ENCODE measurements around the gene FAM240A.
"Not testable (repeated sequence)": the region's sequence is repeated elsewhere in the genome, so short reads cannot be mapped to it uniquely, and the experiment has no call there.

The FAM240A gene

GRCh38 chr3:46612324-46612723, at the start of gene FAM240A:
TSS of gene FAM240A (plus strand) at chr3:46612525. CDS start at chr3:46612684, 159 bp downstream.
- no peak for DNase-seq

- DNase-seq, result no peak
Observed at GRCh38 chr3:46564190-46565021, 47.9 kb upstream of the FAM240A start.

GRCh38 chr3:46565077-46565476, 47.2 kb upstream of the FAM240A start:
- DNase-seq, result no peak

DNA sequence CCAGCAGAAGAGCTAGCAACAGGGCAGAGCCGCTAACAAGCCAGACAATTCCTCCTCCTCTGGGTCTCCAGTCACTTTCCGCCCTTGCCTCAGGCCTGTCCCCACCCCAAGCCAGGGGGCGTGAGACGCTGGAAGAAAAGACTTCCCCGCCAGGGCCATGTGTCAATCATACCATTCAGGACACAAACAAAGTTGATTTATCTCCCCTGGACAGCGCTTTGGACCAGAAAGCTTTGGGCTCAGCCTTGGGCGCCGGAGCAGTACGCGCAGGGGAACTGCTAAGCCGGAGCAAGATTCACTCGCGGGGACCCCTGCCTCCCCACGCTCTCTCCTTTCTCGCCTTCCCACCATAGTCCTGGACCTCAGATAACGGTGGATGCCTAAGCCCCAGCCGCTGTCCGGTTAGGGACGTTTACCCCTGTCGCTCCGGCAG, 46.7 kb upstream of the FAM240A start:
- DNase-seq, result no peak

DNA sequence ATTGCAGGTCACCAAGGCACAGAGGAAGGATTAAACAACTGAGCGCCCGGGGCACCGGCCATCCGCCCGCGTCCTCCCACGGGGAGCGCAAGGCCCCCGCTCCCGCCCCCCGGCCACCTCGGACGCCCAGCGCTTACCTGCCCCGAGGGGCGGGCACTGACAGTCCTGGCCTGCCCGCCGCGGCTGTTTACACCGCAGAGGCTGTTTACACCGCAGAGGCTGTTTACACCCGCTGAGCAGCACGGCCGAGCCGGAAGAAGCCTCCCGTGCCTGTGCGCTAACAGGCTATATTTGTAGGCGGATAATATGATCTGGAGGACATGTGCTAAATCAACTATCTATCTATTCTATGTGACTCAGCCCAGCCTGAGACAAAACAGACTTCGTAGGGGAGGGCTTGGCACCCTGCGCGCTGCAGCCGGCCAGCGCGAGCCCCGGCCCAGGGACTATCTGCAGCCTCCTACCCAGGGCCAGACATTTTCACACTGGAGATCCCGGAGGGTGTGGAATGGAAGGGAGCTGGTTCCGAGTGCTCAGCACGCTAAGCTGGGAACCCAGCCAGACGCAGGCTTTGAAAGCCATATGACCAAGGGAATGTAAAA, 46.2 kb upstream of the FAM240A start, which contains the start of gene LRRC2:
Gene LRRC2 (minus strand): TSS at position 263 of the 602 bp plus-strand sequence. CDS start 14,711 bp downstream, outside the sequence.
- peak; percentile 24 for DNase-seq

- no peak for DNase-seq
Observed at GRCh38 chr3:46571684-46572083, 40.6 kb upstream of the FAM240A start.

DNA sequence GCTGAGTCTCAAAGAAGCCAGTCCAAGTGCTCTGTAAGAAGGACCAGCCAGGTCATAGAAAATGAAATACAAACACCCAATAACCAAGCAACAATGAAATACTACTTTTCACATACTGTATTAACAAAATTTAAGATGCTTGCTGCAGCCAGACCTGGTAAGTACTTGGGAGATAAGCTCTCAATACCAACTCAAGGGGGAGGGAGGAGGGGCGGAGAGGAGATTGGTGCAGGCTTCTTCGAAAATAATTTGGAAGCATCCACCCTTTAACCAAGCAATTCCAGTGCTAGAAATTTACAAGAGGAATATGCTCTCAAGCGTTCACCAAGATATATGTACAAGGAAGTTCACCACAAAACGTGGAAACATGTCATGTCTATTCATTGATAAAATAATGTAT, 38.6 kb upstream of the FAM240A start:
- no peak for DNase-seq

- DNase-seq, result no peak
Observed at GRCh38 chr3:46574243-46574646, 38.1 kb upstream of the FAM240A start.

DNA sequence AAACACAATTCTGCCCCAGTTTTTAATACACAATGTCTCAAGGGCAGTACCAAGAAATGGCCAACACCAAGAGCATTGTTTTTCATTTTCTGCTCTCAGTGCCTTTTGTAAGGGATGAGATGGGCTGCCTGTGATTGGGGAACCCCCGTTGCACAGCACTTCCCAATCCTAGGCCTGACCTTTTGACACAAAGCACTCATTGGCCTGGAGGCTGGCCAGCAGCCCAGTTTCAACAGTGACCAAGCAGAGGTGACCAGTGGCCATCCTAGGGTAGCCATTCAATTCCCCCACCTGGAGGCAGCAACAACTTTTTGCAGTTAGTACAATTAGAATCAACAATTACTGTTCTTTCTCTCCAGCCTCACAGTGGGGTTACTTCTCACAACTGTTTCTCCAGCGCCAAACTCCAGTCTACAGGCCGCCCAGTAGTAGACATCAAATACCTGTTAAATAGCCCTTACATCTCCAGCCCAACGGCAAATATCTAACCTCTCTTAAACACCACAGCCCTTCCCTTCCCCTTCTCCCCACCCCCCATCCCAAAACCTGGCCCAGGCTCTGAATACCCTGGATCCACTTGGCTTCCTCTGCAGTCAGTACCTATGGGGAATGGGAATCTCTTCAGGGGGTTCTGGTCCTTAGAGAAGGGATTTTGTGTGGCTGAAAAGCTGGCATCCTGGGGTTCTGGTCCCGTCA, 37.3 kb upstream of the FAM240A start:
- no peak for DNase-seq

DNA sequence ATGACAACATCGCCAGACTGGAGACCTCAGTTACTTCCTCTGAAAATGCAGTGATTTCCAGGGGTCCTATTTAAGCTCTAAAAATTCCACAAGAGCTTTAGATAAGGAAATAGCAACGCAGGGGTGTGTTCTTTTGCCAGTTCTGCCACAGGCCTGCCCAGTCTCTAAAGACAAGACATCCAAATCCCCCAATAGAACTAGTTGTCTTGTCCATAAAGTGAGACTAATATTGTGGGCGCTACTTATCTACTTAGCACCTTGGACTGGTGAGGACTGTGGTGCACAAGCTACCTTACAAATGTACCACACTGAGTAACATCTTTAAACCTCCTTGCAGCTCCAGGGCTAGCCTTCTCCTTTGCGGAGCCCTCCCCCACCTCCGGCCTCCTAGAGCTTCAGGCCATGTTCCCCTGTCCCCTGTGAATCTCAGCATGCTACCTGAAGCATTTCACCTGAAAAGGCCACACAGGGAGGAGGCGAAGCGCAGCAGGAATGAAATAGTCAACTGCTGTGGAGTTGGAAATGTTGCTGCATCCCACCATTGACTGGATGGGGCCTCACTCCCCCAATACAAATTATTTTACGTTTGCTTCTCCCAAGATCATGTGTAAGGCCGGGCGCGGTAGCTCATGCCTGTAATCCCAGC, 36.6 kb upstream of the FAM240A start:
- DNase-seq, result no peak

DNA sequence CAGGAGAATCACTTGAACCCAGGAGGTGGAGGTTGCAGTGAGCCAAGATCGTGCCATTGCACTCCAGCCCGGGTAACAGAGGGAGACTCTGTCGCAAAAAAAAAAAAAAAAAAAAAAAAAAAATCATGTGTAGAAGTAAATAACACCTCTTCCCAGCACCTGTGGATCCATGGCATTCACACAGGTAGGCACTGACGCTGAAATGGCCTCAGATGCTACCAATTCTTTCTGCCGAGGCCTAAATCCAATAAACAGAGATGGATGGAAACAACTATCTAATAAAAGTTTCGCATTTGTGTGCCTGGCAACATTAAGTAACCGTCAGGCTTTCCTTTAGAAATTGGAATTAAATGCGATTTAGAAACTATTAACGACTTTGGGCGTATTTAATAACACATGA, 35.9 kb upstream of the FAM240A start:
- DNase-seq, result no peak

GRCh38 chr3:46576879-46577278, 35.4 kb upstream of the FAM240A start:
- no peak for DNase-seq

GRCh38 chr3:46577580-46578249, 34.6 kb upstream of the FAM240A start:
- DNase-seq, result not testable (repeated sequence)

DNA sequence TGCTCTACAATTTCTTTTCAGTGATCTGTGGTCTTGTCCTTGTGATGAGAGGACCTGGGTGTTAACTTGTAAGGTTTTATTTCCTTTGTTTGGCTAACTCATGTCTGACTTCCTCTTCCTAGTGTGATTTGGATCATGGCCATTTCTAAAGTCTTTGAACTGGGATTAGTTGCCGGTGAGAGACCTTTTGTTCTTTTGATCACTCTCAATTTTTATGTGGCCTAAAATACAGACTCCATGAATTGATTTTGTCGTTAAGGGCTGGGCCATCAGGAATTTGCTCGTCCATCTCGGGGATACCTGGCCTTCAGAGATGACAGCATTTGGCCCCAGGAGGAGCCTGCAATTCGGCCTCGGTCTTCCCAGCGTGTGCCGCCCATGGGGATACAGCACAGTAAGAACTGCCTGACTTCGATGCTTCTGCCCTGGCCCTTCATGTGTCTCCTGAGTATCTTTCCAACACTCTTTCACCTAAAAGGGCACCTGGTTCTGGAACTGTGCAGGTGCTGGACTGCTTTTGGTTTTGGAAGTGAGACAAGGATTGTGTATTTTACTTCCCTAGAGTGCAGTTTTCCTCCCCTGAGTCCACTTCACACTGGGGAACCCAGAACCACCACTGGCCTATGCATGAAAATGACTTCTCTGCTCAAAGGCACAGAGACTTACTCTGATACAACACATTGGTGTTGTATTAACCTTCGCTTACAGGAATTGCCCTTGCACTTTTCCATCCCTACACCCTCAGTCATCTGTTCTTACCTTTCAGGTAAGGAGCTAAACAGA, 33.2 kb upstream of the FAM240A start:
- DNase-seq, result no peak

DNA sequence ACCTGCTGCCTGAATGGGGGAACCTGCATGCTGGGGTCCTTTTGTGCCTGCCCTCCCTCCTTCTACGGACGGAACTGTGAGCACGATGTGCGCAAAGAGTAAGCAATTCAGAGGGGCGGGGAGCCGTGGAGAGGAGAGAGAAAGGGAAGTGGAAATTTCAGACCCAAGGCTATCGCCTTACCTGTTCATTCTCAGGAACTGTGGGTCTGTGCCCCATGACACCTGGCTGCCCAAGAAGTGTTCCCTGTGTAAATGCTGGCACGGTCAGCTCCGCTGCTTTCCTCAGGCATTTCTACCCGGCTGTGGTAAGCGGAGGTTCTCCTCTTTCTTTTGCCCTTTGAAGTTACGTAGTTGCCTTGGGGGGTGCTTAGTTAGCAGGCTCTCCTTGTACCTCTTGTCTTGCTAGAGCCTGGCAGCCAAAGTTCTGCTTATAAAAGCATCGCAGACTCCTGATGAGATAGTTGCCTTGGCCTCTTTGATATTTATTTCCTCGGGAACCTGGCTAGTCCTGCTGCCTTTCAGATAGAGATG, 32.5 kb upstream of the FAM240A start:
- DNase-seq, result no peak

DNA sequence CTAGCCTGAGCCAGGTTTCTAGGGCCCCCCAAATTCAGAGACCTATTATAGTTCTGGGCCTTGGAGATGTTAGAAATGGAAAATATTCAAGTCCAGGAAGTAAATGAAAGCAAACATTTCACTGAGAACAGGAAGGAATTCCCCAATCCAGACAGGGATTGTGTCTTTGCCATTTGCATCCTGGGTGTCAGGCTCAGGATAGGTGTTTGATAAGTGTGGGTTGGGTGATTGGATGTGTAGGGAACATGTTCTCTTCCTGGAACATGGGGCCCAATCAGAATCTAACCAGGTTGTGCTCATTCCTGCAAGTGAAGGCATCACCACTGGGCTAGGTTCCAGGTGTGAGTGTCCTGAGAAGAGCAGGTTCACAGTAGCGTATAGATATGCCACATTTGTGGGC, 31.6 kb upstream of the FAM240A start:
- no peak for DNase-seq

- DNase-seq, result no peak
Observed at GRCh38 chr3:46584598-46585467, 27.5 kb upstream of the FAM240A start.

GRCh38 chr3:46585799-46586693, 26.3 kb upstream of the FAM240A start:
- DNase-seq, result no peak

DNA sequence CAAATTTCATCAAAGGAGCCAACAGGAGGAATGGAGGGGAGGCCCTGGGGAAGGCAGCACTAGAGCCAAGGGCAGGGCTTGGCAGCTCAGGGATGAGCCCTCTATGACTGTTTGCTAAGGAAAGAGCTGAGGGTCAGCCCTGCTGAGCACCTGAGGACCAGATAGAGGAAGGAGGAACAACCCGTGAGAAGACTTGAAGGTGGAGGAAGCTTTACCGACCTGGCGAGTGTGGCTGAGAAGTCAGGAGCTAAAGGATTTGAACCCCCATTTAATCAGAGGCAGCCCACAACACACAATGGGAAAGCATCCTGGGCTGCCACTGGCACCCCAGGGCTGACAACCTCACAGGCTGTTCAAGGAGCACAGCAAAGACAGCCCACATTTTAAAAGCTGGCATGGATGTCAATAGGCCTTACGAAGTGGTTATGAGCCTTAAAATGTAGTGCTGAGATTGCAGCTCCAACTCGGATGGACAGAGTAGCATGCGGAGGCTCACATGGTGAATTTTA, 25.5 kb upstream of the FAM240A start:
- no peak for DNase-seq

Measured in activated naive CD4-positive, alpha-beta T cell treated with anti-CD3 and anti-CD28 coated beads, Interleukin-2, amount 50 U/mL, for 16 hours (primary cell).